Tibial nerve (tissue), 4 donors: ENCODE data around the gene REG1A. TPM values are rescaled to one million over a fixed set of nuclear protein-coding genes. Genes with fewer than 3 reads are reported as not detected.

Experiments used
- DNase-seq, 2 donors: peaks; one replicate each; pipeline ENCODE4 v3.0.0-alpha.2; 2019; ENCODE audit warnings: low spot score in 2 of 2
- H3K27ac ChIP-seq, 4 donors: fragments of 200-600 bp; sonication (generic) in 3 of 4; one replicate each; pipeline ENCODE4 v1.5.1; 2017 to 2019; ENCODE audit warnings: mild to moderate bottlenecking in 1 of 4
- H3K27me3 ChIP-seq, 2 donors: fragments of 200-600 bp; sonication (generic) in 1 of 2; one replicate each; pipeline versions ENCODE4 v1.5.1 to v1.6.0; 2017 to 2019
- H3K36me3 ChIP-seq, 3 donors: fragments of 200-600 bp; sonication (generic); one replicate each; pipeline ENCODE4 v1.5.1; 2018 to 2019
- H3K4me1 ChIP-seq, 4 donors: fragments of 200-600 bp; sonication (generic) in 3 of 4; one replicate each; pipeline ENCODE4 v1.5.1; 2017 to 2019
- H3K4me3 ChIP-seq, 4 donors: fragments of 200-600 bp; sonication (generic) in 3 of 4; one replicate each; pipeline ENCODE4 v1.5.1; 2017 to 2019; ENCODE audit warnings: mild to moderate bottlenecking in 1 of 4, moderate library complexity in 1 of 4
- H3K9me3 ChIP-seq, 4 donors: fragments of 200-600 bp; sonication (generic) in 3 of 4; one replicate each; pipeline ENCODE4 v1.5.1; 2017 to 2019
- CTCF ChIP-seq, 5 experiments: fragments of 200-600 bp in 3 of 5; fragments of 450-650 bp in 2 of 5; sonication (generic) in 3 of 5; IDR thresholded peaks; one replicate each; pipeline ENCODE4 v1.5.1; 2016 to 2019; ENCODE audit warnings: antibody characterized with exemption in 5 of 5, mild to moderate bottlenecking in 3 of 5, moderate library complexity in 2 of 5
- EP300 ChIP-seq, 2 donors: sonication (generic); formaldehyde crosslinking; IDR thresholded peaks; one replicate each; pipeline ENCODE4 v1.6.1; 2017; ENCODE audit warnings: antibody characterized with exemption in 2 of 2, mild to moderate bottlenecking in 1 of 2
- POLR2A ChIP-seq, 2 donors: fragments of 450-650 bp; IDR thresholded peaks; one replicate each; pipeline ENCODE4 v1.6.1; 2017; ENCODE audit warnings: antibody characterized with exemption in 2 of 2, mild to moderate bottlenecking in 2 of 2, moderate library complexity in 2 of 2
- WGBS, 2 donors: methylation state at CpG; one replicate each; pipeline ENCODE4 v1.1.5; 2018; 5-methylcytosine and 5-hydroxymethylcytosine counted together
- total RNA-seq, 4 donors: library from RNA; depleted of rRNA; stranded (reverse); fragments of >200 nt; gene quantifications; one replicate each; pipeline ENCODE4 v1.1.0, GENCODE V29; 2016

Gene REG1A
- total RNA-seq, 4 donors from 2014 or later, result 3.8 to 30.9 (median 9.2) TPM

DNA sequence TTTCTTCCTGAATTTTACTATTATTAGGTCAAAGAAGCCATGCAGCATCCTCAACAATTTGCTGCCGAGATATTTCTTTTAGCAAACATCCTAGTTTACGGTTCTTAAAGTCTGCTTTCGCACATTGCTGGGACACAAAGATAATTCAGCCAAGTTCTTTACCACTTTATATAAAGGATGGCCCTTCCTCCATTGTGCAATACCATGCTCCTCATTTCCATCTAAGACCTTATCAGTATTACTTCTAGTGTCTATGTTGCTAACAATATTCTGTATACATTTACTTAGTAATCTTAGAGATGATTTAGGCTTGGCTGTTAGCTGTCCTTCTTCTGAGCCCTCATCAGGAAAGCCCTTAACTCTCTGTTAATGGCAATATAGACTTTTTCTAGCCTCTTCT lies 8.0 kb upstream of the REG1A start:
- 94 to 95% methylated on average over 3 of the region's 3 CpGs for WGBS, 2 donors
- Histone ChIP-seq H3K4me3 (no peak overlapping the region), H3K9me3 (no peaks in the 10 kb centered on the region), H3K36me3 (no peaks in the 10 kb centered on the region), H3K27me3 (no peaks in the 10 kb centered on the region), H3K27ac (no peak overlapping the region), H3K4me1 (no peaks in the 10 kb centered on the region)
- TF ChIP-seq CTCF (IDR thresholded peaks at IDR 0.05) (no peak), POLR2A (IDR thresholded peaks at IDR 0.05) (no peak), EP300 (IDR thresholded peaks at IDR 0.05) (no peak)
- DNase-seq, result no peak

DNA sequence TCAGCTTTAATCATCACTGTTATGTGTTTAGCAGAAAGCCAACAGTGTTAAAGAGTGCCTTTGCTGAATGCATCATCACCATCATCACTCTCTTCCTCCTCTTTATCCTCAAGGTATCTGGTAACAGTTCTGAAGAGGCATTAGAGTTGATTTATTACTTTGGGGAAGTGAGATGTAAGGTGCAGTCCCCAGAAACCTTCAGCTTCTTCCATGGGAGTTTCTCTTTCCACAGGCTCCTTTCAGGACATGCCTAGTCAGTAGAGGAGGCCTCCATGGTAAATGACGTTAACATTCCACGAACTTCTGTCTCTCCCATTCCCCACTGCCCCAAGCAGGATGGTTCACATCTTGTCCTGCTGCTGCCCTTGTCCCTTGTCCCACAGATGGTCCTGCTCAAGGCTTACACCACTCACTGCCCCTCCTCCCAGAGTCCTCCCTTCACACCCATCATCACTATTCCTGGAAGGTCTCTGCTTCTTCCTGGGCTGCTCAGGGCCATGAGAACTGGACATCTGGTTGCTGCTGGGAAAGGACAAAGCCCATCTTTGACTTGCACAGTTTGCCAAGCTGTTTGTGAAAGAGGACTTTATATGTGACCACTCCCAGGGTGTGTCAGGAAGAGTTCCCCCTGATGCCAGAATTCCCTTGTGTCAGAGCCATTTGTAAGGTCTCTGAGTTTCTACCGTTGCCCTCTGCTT lies 5.3 kb upstream of the REG1A start:
- Histone ChIP-seq H3K4me1 (no peaks in the 10 kb centered on the region), H3K9me3 (no peaks in the 10 kb centered on the region), H3K27me3 (no peaks in the 10 kb centered on the region), H3K36me3 (no peaks in the 10 kb centered on the region), H3K27ac (no peak overlapping the region), H3K4me3 (no peak overlapping the region)
- 69 to 79% methylated on average over 3 of the region's 3 CpGs for WGBS, 2 donors
- DNase-seq, result no peak
- TF ChIP-seq EP300 (IDR thresholded peaks at IDR 0.05), result no peak
- no peak for TF ChIP-seq CTCF (IDR thresholded peaks at IDR 0.05)
- TF ChIP-seq POLR2A (IDR thresholded peaks at IDR 0.05), result no peak

DNA sequence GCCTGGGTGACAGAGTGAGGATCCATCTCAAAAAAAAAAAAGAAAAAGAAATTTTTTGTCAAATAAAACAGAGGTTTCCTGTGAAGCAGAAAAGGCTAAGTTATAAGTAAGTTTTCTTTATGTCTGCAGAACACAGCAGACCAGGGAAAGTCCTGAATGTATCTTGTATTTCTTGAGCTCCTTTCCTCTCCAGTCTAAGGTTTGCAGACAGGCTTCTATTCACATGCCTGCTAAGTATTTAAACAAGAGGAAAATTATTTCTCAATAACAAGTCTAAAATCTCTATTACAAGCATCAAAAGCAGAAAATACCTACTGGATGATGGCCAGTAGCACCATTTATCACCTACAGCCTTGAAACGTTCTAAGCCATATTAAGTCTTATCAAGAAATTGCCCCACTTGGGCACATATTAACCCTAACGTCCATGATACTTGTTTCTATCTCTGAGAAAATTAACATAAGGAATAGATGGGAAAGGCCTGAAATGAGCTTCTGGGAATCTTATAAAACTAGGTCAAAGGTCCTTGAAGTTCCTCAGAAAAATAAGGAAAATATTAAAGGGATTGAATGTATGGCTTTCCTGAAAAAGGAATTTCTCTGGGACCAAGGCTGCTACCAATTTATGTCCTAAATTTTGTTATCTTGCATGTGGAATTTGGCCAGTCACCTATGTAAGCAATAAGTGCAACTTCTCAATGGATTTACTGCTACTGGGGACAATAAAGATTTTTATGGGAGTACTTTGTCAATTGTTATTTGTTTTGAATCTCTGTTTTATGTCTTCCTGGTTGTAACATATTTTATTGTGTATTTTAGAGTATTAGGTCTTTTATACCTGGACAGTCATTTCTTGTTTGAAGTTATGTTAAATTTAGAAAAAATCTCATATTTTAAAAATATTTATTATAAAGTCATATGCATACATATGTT lies 3.0 kb upstream of the REG1A start:
- Histone ChIP-seq H3K36me3 (no peaks in the 10 kb centered on the region), H3K27ac (no peak overlapping the region), H3K27me3 (no peaks in the 10 kb centered on the region), H3K4me1 (no peaks in the 10 kb centered on the region), H3K9me3 (no peaks in the 10 kb centered on the region), H3K4me3 (no peak overlapping the region)
- no peak for DNase-seq
- WGBS, 2 donors, result 61 to 71% methylated on average over 2 of the region's 2 CpGs
- no peak for TF ChIP-seq CTCF (IDR thresholded peaks at IDR 0.05)
- no peak for TF ChIP-seq POLR2A (IDR thresholded peaks at IDR 0.05)
- TF ChIP-seq EP300 (IDR thresholded peaks at IDR 0.05), result no peak

- Histone ChIP-seq H3K4me1 (no peaks in the 10 kb centered on the region), H3K27ac (no peak overlapping the region), H3K9me3 (no peaks in the 10 kb centered on the region), H3K36me3 (no peaks in the 10 kb centered on the region), H3K27me3 (no peaks in the 10 kb centered on the region), H3K4me3 (no peak overlapping the region)
- DNase-seq, result no peak
- TF ChIP-seq CTCF (IDR thresholded peaks at IDR 0.05) (no peak), EP300 (IDR thresholded peaks at IDR 0.05) (no peak), POLR2A (IDR thresholded peaks at IDR 0.05) (no peak)
- WGBS, 2 donors, result 81 to 90% methylated on average over 2 of the region's 2 CpGs
Observed at GRCh38 chr2:79122676-79123075, 2.4 kb downstream of the REG1A start.
